ENCODE results near the gene KL. TPM values are rescaled to one million over a fixed set of nuclear protein-coding genes. Genes with fewer than 3 reads are reported as not detected.

The KL gene
- polyA plus RNA-seq, 1 donor, result 58.3 TPM

DNA sequence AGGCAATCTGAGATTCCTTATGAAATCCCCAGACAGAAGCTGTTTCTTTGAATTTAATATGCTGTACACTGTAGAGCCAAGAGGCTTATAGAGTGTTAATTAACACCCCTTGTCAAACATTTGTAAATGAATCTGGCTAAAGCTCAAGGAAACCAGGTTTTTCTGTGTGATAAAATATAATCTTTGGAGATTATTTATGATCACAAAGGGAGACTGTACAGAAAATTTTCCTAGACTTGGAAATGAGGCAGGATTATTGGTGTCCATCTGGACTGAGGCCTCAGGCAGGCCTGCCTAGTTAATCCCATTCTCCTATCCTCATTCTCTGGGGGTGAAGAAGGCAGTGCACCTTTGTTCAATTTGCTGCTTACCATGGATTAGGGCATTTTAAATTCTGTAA is 17.8 kb downstream of the KL start:
- DNase-seq, result no peak

DNA sequence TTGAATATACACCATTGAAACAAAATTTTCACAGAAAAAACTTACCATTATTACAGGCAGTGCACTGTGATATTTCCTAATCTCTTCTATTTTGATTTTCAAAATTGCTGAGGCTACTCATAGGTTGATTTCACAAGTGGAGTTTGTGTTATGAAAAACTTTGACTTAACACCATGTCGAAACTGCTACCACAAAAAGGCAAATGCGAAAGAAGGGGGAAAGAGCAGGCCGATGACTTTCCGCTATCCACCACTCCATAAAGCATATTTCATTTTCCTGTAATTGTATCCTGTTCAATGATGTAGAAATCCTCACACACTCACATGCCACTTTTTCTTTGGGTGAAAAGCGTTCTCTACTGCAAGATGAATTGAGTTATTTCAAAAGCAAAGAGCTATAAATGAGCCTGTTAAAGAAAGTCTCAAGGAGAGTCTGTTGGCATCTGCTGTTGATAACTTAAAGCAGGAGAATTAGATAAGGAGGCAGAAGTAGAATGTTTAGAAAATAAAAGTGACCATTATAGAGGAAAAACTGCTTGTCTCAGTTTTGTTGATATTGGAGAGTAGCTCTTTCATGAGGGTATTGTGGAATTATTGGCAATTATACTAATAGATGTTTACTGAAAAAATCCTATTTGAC is 18.8 kb downstream of the KL start:
- no peak for DNase-seq

- DNase-seq, result no peak
Observed at GRCh38 chr13:33037673-33038072, 21.4 kb downstream of the KL start.

DNA sequence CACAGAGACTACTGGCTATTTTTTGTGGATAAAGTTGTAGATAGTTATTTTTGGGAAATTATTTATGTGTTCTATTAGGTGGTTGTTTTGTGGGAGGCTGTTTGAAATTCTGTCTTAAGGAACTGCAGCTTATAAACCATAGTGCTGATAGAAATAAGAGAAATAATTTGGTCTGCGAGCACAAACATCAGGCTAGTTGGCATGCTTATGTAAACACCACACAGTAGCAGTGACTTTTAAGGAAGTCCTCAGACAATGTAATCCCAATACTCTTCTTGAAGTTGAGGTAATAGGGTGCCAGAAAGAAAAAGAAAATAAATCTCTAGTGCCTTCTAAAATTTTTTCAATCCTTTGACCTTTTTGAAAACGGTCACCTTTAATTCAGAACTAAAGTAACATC is 23.9 kb downstream of the KL start:
- no peak for DNase-seq

- no peak for DNase-seq
Observed at GRCh38 chr13:33045851-33046592, 29.8 kb downstream of the KL start.

GRCh38 chr13:33050161-33050560 is 33.9 kb downstream of the KL start:
- DNase-seq, result no peak

- no peak for DNase-seq
Observed at GRCh38 chr13:33051632-33052031, 35.4 kb downstream of the KL start.

DNA sequence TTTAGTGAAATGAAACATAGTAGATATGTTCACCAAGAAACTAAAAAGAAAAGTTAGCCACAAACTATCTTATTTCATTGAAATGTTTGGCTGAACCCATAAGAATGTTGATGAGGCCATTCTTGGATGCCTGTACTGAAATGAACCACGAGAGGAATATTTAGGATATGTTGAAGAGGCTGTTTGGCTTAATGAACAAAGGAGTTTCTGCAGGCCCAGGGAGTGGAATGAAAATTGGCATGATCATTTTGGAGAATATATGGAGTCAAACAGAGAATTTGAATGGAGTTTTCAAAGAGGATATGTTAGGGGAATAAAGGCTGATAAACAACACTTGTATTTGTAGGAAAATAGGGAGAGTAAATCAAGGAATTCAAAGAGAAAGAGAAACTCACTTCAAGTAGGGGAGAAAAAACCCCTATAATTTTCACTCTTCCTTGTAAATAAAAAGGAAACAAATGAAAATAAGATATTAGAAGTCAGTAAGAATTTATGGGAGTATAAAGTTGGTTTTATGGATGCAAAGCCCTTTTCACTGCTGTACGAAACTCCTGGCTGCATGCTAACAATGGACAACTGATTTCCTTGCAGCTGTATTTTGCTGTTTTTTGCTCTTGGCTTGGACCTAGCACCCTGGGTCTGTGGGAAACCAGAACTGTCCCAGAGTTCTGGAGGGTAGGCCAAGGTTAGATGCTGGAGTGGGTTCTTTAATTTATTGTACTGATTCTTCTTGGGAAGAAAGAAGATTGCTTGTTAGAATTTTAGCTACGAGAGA is 36.5 kb downstream of the KL start:
- DNase-seq, result no peak

GRCh38 chr13:33053397-33054066 is 37.3 kb downstream of the KL start:
- no peak for DNase-seq

DNA sequence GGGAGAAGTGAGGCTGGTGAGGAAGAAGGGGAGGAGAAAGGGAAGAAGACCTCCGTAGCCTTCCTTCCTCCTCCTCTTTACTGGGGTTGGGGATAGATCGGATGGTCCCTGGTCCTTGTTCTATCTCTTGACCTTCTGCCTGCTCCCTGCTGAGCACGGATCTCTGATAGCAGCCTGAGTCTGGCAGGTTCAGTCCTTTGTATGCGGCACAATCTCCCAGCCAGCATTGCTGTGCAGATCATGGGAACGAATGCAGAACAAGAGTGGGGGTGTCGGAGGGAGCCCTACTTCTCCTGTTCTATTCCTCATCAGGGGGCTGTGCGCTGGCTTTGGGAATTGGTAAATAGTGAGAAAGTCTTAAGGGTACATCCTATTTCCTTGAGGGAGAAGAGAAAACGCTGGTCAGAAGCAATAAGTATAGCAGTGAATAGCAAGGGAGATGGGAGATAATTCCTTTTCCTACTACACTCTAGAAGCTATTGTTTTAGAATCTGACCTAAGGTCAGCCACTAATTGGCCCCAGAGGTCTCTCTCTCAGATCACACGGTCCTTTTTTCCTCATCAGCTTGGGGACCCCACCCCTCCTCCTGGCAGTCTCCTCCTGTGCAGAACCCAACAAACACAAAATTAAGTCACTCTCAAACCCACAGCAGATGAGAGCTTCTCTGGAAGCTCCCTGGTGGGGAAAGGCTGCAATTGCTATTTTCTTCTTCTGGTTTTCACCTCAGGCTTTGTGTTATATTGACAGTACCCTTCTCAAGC is 41.0 kb downstream of the KL start:
- no peak for DNase-seq

DNA sequence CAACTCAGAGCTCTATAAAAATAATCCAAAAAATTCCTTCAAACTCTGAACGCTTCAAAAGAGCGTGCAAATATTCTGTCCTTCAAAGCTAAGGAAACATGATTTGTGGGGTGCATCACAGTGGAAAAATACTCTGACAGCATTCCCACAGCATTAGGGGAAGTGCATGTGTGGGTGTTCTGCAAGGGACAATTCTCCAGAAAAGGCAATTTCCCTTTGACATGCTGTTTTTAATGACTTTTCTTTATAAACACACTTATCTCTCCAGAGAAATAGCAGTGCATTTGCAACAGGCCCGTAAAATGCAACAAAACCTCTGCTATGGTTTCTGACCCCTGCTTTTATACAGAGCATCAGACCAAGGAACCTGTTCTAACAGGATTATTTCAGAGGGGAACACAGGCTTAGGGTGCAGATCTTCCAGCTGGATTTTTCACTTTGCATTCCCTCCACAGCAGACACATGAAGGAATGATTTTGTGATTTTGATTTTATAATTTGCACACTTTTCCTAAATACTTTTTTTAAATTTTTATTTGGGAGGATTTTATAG is 42.6 kb downstream of the KL start:
- DNase-seq, result peak; percentile 32

- DNase-seq, result no peak
Observed at GRCh38 chr13:33060815-33061214, 44.6 kb downstream of the KL start.

DNA sequence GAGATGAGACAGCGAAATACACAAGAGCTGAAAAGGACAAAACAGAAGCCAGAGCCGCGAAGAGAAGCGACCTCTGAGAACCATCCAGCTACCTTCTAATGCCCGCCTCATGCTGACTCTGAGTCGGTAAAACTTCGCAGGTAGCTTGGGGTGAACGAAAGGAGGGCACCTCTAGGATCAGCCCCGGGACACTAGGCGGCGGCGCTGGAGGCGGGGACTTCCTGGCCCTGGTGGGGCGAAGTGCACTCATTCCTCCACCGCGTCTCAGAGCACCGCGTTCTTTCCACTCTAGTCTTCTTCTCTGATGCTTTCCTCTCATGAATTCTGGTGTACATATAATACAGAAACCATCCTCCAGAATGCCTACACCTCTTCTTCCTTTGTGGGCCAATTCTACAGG is 50.1 kb downstream of the KL start:
- no peak for DNase-seq

DNA sequence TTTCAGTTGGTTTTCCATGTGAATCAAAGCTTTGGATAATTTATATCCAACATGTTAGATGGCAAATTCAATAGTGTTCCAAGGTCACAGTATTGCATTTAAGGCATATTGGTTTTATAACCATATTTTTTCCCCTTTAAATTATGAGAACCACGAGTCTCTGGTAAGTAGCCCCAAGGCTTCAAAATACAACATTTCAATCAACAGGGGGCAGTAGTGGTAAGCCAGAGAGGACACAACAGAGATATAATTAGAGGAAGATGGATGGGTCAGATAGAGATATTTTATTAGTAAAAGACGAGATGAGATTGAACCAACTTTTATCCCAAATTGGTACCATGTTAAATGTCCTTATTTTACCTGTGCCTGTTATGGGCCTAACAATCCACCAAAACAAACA is 53.1 kb downstream of the KL start:
- DNase-seq, result no peak

- no peak for DNase-seq
Observed at GRCh38 chr13:33070713-33071112, 54.5 kb downstream of the KL start.

GRCh38 chr13:33072282-33072681 is 56.1 kb downstream of the KL start:
- DNase-seq, result no peak

- no peak for DNase-seq
Observed at GRCh38 chr13:33072759-33073158, 56.5 kb downstream of the KL start.

GRCh38 chr13:33073338-33073737 is 57.1 kb downstream of the KL start:
- DNase-seq, result no peak

DNA sequence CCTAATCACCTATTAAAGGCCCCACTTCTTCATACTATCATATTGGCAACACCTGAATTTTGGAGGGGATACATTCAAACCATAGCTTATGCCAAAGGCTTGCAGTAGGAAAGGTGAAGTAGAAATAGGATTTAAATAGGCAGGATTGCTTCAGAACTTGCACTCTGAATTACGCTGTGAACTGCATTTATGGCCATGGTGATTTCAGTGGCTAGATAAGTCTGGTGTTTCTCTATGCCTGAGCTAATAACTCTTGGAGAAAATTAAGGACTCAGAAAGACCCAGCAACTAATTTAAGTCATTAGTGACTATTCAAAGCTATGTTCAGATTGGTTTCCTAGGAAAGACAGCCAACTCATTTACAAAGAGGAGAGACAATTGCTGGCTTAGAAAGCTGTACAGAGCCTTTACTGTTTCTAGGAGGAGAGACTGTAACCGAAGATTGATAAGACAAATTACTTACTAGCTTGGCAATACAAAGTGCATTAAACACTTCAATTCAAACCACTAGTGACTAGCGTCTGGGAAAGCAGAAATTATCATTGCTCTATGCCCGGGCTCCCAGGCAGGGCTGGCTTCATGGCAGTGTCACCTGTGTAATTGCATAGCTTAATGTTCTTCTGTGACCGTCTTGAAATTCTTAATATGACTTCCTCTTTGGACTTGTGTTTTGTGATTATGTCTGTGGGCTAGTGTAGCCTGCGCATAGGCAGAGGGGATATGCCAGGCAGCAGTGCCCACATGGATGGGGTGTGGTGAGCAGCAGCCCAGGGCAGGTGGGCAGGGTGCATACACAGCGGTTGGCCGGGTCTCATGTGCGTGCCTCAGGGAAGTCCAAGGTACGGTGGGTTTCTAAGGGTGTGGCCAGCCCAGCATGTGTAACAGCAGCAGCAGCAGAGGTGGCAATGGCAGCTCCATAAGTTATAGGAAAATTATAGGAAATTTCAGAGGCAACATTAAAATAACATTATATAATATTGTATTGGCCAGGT is 60.1 kb downstream of the KL start:
- no peak for DNase-seq

GRCh38 chr13:33078263-33078662 is 62.0 kb downstream of the KL start:
- DNase-seq, result no peak

All from left kidney (tissue), 2 donors.